Measurements from ENCODE around the gene COG4.

Gene COG4

DNA sequence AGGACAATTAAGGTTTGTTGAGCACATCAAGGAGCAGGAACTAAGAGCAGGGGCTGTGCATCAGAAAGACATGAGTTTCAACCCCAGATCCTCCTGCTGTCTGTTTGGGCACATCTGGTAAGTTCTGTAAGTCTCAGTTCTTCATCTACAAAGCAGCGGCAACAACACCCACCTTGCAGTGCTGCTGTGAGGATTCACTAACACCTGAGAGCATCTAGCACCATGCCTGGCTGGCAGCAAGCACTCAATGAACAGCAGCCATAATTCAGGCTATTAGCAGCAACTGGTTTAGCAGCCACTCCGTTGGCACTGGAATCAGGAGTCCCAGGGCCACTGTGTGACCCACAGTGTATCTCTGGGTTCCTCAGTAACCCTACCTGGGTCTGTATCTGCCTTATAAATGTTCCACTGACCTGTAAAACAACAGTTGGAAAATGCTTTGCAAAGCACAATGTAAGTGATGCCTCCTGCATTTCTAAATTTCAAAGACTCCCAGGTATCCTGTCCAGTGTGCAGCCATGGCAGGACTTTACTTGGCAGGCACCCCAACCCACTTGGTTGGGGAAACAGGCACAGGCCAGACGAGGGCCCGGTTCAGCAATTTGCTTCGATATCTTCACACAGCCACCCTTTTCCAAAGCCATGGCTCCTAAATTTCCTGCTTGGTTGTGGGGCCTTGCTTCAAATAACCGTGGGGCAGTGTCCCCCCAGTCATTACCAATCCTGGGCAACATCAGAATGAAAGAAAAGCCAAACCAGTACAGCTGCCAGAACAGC, 88.7 kb downstream of the COG4 start:
- DNase-seq (ENCODE audit: low read depth in 2 of 2): no peak

DNA sequence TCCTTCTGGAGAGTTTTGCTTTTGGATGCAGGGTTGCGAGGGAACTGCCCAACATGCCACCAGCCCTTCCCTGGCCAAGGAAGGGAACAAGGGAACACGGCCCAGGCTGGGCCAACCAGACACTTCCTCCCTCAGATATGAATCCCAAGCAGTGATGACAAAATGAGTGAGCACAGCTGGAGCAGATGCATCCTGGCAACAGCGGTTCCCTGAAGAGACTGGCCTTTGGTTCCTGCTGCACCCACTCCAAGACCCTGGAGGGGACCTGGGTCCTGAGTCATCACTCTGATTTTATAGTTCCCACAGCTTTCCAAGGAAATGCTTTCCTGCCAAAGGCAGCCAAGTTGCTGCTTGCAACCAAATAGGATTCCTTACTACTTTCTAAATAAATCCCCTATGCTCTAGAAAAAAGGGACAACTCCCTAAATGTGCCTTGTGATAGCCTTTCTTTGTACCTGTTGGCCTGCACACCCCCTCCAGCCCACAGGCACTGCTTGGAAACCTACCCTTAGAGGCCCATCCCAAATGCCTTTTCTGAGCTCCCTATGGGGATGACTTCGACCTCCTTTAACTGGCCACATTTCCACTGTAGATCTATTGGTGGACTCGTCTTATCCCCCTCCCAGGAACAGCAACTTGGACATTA, 89.8 kb downstream of the COG4 start:
- DNase-seq (ENCODE audit: low read depth in 2 of 2): no peak

DNA sequence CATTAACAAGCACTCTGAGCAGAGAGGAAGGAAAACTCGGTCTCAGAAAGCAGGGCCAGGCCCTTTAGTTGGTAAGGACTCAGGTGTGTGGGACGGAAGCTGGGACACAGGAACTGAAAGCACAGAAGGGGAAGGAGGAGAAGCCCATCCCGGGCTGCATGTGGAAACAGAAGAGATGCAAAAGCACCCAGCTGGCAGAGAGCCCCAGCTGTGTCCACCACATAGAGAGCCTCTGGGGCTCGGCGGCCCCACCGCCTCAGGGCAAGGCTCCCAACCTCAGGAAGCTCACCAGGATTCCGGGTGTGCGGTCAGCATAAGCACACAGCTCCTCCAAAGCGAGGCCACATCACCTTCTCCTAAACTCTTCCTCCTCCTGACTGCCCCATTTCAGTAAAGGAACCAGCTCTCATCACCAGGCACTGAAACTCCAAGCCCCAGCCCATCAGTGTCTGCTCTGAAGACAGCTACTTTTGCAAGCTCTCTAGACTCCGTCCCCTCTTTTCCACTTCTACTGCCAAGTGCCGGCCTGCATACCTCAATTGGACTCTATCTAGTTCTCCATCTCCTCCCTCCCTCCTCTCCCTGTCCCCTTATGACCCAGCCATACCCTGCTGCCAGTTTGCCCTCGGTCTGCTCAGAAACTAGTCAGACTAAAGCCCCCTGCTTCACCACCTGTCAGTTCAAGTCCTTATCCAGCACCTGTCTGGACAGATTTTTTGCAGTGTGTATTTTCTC, 90.5 kb downstream of the COG4 start:
- DNase-seq (ENCODE audit: low read depth in 2 of 2): no peak

DNA sequence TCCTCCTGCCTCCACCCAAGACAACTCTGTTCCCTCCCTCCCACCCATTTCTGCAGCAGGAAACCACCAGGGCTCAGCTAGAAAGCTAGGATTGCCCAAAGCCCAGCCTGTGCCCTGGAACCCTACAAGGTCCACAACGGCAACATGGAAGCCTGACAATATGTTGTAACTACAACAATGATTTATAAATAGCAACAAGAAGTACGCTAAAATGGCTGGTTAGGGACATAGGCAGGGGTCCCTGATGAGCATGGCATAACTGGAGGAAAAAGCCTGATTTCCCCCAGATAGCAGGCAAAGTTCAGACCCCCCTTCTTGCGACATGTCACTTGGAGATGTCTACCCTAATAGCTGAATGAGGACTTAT, 91.0 kb downstream of the COG4 start:
- no peak for DNase-seq (ENCODE audit: low read depth in 2 of 2)

DNA sequence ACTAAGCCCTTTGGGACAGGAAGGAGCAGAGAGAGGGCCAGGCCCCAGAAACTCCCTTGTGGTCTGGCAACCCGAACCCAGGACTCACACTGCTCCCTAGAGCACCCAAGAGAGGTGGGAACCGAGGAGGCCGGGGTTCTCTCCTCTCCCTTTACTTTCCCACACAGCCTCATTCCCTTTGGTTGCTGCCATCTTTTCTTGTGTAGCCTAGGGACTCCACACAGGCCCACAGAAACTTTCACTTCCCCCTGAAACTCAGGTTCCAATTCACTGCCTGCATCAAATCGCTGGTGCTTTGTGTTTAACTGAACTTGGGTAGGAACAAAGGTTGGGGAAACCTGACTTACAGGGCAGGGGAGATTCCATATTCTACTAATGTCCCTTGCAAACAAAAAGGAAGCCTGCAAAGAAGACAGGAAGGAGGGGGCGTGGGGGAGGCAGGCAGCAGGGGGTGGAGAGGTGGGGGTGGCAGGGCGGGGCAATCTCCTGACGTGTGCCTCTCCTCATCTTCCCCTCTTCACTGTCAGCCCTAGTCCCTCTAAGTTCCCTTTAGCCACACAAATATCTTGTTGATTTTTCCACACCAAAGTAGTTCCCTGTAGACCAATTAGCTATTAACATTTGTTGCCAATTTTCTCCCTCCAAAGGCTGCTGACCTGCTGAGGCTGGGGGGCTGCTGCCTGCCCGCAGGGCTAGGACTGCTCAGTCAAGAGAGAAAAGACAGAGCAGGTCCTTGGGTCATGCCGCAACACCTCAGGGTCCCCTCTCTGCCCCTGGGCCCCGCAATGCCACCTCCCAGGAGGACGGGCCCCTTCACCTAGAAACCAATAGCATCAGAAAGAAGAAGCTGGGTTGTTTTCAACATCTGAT, 92.5 kb downstream of the COG4 start:
- DNase-seq (ENCODE audit: low read depth in 2 of 2): peak; percentile 43 to 60

Measured in stimulated activated CD8-positive, alpha-beta memory T cell treated with anti-CD3 and anti-CD28 coated beads, Interleukin-7, amount 100 ng/mL, for 4 hours (primary cell).